ENCODE data around the gene DPP9.

DPP9 gene

GRCh38 chr19:4662812-4663211 lies 60.8 kb downstream of the DPP9 start:
- H3K27me3 ChIP-seq = no peaks in the 10 kb centered on the region
- no peak overlapping the region for H3K27ac ChIP-seq
- no peaks in the 10 kb centered on the region for H3K4me1 ChIP-seq (ENCODE audit: control insufficient read depth in 1 of 2, insufficient read depth in 1 of 2, low read depth in 1 of 2, low read length in 1 of 2)
- no peak overlapping the region for H3K4me3 ChIP-seq (ENCODE audit: low read depth in 1 of 2, low read length in 1 of 2)
- H3K36me3 ChIP-seq = peaks cover 73% of the 10 kb centered on the region
- no peak for TF ChIP-seq CTCF (IDR thresholded peaks at IDR 0.05)
- no peaks in the 10 kb centered on the region for H3K9me3 ChIP-seq

- no peaks in the 10 kb centered on the region for H3K9me3 ChIP-seq
- no peaks in the 10 kb centered on the region for H3K4me1 ChIP-seq (ENCODE audit: control insufficient read depth in 1 of 2, insufficient read depth in 1 of 2, low read depth in 1 of 2, low read length in 1 of 2)
- peaks cover 79% of the 10 kb centered on the region for H3K36me3 ChIP-seq
- no peaks in the 10 kb centered on the region for H3K27me3 ChIP-seq
- no peak overlapping the region for H3K4me3 ChIP-seq (ENCODE audit: low read depth in 1 of 2, low read length in 1 of 2)
- no peak for TF ChIP-seq CTCF (IDR thresholded peaks at IDR 0.05)
- no peak overlapping the region for H3K27ac ChIP-seq
Measured at GRCh38 chr19:4662020-4662695, 61.5 kb downstream of the DPP9 start.

- H3K4me3 ChIP-seq (ENCODE audit: low read depth in 1 of 2, low read length in 1 of 2) = no peak overlapping the region
- no peak overlapping the region for H3K27ac ChIP-seq
- no peaks in the 10 kb centered on the region for H3K27me3 ChIP-seq
- no peaks in the 10 kb centered on the region for H3K4me1 ChIP-seq (ENCODE audit: control insufficient read depth in 1 of 2, insufficient read depth in 1 of 2, low read depth in 1 of 2, low read length in 1 of 2)
- H3K36me3 ChIP-seq = peaks cover 84% of the 10 kb centered on the region
- TF ChIP-seq CTCF (IDR thresholded peaks at IDR 0.05) = no peak
- H3K9me3 ChIP-seq = no peaks in the 10 kb centered on the region
Measured at GRCh38 chr19:4660993-4661392, 62.6 kb downstream of the DPP9 start.

- Histone ChIP-seq H3K27ac (no peak overlapping the region), H3K9me3 (no peaks in the 10 kb centered on the region), H3K27me3 (no peaks in the 10 kb centered on the region), H3K4me3 (ENCODE audit: low read depth in 1 of 2, low read length in 1 of 2) (no peak overlapping the region), H3K4me1 (ENCODE audit: control insufficient read depth in 1 of 2, insufficient read depth in 1 of 2, low read depth in 1 of 2, low read length in 1 of 2) (no peaks in the 10 kb centered on the region), H3K36me3 (peaks cover 87% of the 10 kb centered on the region)
- no peak for TF ChIP-seq CTCF (IDR thresholded peaks at IDR 0.05)
Measured at GRCh38 chr19:4660181-4660791, 63.4 kb downstream of the DPP9 start.

- Histone ChIP-seq H3K27me3 (no peaks in the 10 kb centered on the region), H3K27ac (no peak overlapping the region), H3K9me3 (no peaks in the 10 kb centered on the region), H3K4me3 (ENCODE audit: low read depth in 1 of 2, low read length in 1 of 2) (no peak overlapping the region), H3K4me1 (ENCODE audit: control insufficient read depth in 1 of 2, insufficient read depth in 1 of 2, low read depth in 1 of 2, low read length in 1 of 2) (no peaks in the 10 kb centered on the region), H3K36me3 (peaks cover 81% of the 10 kb centered on the region)
- TF ChIP-seq CTCF (IDR thresholded peaks at IDR 0.05) = no peak
Measured at GRCh38 chr19:4657835-4658234, 65.8 kb downstream of the DPP9 start.
